ENCODE measurements around the gene TBC1D1. TPM values are rescaled to one million over a fixed set of nuclear protein-coding genes. Genes with fewer than 3 reads are reported as not detected.
A peak's percentile ranks its signal among the peaks of the same experiment; 100 is the strongest.
"Not testable (repeated sequence)": the region's sequence is repeated elsewhere in the genome, so short reads cannot be mapped to it uniquely, and the experiment has no call there.

Gene TBC1D1
- total RNA-seq, 1 donor from 2014 or later, result 131 TPM

DNA sequence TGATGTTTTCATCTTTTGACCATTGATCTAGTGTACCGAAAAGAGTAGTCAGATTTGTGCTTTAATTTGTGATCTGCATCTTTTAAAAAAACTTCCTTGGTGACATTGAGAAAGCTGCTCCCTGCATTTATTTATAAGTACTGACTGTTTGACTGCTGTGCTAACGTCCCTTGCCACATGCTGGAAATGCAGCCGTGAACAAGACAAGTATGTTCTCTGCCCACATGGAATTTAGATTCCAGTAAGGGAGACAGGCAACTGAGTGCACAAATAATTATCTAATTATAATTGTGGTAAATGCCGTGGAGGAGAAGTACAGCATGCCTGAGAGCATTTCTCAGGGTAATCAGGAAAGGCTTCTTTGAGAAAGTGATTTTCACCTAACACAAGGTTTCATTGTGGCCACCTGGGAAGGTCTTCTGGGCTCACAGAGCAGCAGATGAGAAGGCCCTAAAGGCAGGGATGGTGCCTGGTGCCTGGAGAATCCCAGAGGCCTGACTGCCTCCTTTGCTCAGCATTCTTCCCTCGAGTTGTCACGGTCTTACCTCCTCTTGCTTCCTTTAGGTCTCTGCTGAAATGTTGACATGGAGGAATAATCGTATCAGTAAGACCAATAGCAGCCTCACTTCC lies 125.1 kb downstream of the TBC1D1 start:
- DNase-seq, result no peak

GRCh38 chr4:38016698-38017097 lies 125.8 kb downstream of the TBC1D1 start:
- DNase-seq, result no peak

- DNase-seq, result no peak
These were observed 126.7 kb downstream of the TBC1D1 start for GRCh38 chr4:38017609-38018008.

- DNase-seq, result no peak
These were observed 129.5 kb downstream of the TBC1D1 start for GRCh38 chr4:38020386-38020785.

DNA sequence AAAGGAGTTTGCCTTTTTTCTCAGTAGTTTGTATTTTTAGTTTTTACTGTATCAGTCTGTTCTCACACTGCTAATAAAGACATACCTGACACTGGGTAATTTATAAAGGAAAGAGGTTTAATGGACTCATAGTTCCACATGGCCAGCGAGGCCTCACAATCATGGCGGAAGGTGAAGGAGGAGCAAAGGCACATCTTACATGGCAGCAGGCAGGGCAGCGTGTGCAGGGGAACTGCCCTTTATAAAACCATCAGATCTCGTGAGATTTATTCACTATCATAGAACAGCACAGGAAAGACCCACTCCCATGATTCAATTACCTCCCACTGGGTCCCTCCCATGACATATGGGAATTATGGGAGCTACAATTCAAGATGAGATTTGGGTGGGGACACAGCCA lies 130.1 kb downstream of the TBC1D1 start:
- DNase-seq, result not testable (repeated sequence)

DNA sequence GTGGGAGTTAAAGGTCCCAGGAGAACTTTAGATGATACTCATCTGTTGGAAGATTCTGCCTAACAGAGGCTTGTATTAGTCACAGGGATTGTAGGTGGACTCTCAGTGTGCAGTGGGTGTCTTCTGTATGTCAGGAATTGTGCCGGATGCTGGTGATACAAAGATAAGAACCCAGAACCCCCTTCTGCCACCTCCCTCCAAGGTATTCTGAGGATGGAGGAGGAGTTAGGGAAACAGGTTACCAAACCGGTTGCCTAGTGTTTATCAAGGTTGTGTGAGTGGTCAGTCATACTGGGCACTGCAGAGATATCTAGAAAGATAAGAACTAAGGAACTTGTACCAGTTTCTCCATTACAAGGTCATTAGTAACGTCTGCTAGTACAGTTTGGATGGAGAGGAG lies 130.9 kb downstream of the TBC1D1 start:
- no peak for DNase-seq

DNA sequence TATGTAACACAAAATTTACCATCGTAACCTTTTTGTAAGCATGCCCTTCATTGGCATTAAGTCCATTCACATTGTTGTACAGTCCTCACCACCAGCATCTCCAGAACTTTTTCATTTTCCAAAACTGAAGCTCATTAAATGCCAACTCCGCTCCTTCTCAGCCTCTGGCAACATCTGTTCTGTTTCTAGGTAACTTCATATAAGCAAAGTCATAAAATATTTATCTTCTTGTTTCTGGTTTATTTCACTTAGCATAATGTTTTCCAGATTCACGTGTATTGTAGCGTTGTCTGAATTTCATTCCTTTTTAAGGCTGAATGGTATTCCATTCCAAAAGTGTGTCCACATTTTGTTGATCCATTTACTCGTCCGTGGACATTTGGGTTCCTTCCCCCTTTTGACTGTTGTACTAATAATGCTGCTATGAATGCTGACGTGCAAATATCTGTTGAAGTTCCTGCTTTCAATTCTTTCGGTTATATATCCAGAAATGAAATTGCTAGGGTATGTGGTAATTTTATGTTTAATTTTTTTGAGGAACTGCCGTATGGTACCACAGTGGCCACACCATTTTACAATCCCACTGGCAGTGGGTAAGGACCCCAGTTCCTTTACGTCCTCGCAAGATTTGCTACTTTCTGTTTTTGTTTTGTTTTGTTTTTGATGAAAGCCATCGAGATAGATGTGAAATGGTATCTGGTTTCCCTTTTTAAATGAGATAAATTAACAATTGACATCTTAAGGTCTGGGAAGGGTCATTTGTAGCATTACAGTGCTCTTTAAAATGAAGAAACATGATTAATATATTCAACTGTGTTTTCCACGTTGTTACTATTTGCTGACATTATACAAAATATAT lies 132.7 kb downstream of the TBC1D1 start:
- no peak for DNase-seq

DNA sequence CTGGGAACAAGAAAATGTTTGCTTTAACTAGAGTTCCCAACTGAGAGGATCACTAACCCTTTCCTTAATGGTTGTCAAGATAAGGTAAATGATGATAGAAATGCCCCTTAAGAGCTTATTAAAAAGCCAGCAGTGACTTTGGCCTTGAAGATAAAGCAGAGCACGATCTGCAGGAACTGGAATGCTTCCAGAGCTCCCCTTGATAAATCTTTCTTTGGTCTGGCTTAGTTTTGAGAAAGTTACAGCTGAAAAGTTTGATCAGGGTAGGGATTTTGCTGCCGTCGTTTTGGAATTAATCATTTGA lies 133.3 kb downstream of the TBC1D1 start:
- DNase-seq, result no peak

DNA sequence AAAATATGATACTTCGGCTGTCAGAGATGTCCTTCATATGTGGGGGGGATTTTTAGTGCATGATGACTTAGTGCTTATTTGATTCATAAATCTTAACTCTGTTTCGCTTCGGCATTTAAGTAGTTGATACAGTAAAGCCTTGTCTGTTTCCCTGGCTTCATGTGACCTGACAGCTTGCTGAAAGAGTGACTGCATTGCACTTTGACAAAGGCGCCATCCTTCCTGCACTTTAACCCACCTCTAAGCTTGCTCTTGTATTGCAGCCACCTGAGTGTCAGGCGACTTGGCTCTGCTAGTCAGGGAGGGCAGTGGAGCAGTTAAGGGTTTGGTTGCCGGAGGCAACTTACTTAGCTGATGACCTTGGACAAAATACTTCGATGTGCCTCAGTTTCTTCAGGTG lies 134.8 kb downstream of the TBC1D1 start:
- DNase-seq, result no peak

GRCh38 chr4:38026158-38026740 lies 135.4 kb downstream of the TBC1D1 start:
- DNase-seq, result no peak

DNA sequence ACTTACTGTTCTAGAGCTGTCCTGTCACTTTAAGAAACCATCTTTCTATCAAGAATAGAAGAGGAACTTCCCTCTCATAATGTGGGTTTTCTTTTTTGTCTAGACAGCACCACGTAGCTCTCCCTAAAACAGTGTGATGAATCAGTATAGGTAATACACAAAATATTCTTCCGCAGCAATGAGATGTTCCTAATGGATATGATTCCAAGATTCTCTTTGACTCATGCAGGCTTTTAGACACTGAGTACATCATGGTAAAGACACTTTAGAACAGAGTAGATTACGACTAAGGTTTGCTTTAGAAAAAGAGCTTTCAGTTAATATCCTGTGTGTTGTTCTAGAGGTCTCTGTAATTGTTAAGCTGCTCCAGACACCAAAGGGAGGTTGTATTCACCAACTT lies 139.1 kb downstream of the TBC1D1 start:
- no peak for DNase-seq

DNA sequence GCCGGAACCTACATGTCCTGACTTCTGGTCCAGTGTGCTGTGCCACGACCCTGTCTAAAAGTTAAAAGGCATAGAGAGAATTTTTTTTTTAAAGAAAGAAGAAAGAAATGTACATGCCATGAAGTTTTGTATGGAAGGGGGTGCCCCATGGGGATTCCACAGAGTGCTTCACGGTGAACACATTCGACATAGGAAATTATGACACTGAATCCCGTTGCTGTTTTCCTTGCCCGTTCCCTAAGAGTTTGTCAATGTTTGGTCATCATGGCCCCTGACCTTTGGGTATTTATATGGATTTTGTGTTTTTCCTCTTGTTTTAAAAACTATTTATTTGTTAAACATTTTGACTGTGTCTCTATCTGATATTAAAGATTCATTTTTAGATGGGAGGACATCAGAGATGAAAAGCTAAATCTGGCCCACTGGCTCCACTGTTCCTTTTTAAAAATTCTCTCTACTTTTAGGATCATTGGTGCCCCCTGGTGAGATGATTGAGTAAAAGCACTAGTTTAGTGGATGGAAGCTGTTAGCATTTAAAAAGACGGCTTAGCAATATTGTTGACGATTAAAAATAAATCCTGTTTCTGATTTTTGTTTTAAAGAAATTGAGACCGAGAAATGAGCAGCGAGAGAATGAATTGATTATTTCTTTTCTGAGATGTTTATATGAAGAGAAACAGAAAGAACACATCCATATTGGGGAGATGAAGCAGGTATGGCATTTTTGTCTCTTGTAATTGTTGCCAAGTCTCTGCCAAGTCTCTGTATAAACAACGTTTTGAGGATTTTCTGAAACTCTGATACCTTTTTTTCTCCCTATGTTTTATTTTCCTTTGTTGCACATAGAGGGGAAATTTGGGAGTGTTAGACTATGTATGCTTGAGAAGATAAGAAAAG lies 144.3 kb downstream of the TBC1D1 start:
- peak; percentile 78 for DNase-seq

DNA sequence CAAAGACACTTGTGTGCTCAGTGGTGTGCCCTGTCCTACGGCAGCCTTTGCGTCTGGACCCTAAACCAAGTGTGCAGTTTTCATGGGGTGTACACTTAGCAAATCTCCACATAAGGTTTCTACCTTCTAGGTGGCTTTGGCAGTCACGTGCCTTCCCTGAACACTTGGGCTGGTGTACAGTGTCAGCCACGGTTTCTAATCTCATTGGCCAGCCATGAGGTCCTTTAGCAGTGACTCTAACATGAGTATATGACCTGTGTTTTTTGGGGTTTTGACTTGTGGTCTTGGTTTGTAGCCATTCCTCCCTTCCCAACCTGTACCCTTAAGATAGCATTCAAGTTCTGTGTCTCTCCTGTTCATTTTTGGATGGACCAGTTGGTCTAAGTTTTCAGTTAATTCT lies 145.7 kb downstream of the TBC1D1 start:
- DNase-seq, result no peak

GRCh38 chr4:38037612-38038011 lies 146.7 kb downstream of the TBC1D1 start:
- no peak for DNase-seq

DNA sequence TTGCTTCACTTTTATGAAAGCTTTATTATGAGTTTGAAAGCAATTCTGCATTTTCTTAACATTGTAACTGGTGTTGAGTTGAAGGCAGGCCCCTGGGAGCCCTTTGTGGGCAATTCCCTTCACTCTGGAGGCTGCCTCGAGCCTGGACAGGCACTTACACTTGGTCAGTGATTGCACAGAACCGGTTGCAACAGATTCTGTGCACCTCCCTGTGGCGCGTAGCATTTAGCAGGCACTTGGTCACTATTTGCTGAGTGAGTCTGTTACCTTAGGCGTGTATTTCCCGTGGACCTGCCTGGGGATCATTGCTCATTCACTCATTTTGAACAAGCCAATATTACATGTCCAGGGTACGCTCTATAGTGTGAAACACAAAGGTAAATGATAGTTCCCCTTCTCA lies 149.7 kb downstream of the TBC1D1 start:
- DNase-seq, result no peak

DNA sequence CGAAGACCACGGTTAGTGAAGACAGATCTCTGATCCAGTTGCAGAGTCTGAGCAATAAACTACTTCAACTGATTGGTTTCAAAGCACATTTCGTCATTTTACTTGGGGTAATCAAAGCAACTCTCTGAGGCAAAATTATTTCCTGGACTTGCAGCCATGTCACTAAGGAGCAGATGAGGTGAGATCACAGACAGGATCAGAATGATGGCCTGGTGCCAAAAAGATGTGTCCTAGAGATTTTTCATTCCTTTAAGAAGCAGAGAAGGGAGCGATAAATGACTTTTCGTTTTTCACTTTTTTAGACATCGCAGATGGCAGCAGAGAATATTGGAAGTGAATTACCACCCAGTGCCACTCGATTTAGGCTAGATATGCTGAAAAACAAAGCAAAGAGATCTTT lies 153.2 kb downstream of the TBC1D1 start:
- DNase-seq, result no peak

- no peak for DNase-seq
These were observed 154.6 kb downstream of the TBC1D1 start for GRCh38 chr4:38045289-38045988.

DNA sequence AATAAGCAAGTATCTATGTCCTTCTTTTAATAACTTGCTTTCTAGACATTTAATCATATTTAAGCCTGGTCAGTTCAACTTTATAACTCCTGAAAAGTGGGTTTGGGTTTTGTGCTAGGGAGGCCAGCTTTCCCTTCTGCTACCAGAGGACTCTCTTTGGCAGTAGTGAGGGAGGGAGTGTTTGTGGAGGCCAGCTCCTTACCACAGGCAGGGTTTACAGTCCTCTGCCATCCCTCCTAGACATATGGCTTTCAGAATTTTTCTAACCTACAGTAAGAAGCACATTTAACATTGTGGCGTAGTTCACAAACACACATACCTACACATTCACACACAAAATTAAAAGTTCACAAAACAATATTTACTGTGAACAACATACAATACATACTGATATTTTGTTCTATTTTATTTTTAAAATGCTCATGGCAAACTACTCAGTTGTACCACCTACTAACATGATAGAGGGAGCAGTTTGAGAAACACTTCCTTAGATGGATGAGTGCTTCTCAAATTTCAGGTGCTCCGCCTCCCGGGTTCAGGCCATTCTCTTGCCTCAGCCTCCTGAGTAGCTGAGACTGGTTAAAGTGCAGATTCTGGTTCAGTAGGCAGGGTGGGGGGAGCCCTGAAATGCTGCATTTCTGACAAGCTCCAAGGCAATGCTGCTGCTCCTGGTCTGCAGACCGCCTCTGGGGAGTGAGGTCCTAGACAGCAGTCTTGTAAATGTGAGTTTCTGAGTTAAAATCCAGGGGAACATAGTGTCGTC lies 156.0 kb downstream of the TBC1D1 start:
- no peak for DNase-seq

GRCh38 chr4:38049545-38050170 lies 158.8 kb downstream of the TBC1D1 start:
- DNase-seq, result peak; percentile 68

DNA sequence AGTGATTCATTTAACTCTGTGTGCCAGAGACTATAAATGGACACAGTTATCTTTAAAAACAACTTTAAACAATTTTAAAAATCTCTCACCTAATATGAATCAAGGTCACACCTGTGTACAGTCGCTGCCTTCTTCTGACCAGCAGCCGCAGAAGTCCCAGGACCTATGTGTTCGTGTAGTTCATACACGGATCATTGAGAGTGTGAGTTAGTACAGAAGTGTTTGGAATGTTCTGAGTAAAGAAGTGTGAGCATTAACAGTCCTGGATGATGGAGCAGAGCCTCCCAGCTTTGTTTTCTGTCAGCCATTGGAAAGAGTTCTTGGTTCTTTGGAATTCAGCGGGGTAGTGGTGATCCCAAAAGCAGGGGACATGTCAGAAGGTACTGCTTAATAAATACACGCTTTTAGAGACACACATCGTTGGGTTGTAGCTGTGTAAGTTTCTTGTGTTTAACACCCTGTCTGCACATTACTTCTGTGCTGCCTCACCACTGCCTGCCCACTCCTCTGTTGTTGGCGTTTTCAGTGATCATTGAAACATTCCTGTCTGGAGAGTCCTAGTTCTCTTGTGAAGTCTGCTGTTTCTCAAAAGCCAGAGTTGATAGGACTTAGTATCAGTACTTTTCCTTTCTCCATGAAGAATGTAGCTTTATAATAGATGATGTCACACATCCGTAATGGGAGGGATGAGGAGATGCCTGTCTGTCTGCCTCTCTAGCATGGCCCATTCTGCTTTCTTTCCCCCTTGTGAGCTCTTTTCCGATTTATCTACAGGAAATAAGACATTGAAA lies 159.9 kb downstream of the TBC1D1 start:
- peak; percentile 89 for DNase-seq
